ENCODE data around the gene GSG1L.

- TF ChIP-seq CTCF (optimal IDR thresholded peaks at IDR 0.05 in 1 of 3, IDR thresholded peaks at IDR 0.05 in 1 of 3, conservative IDR thresholded peaks at IDR 0.05 in 1 of 3; ENCODE audit: extremely low read depth in 1 of 3, insufficient read depth in 2 of 3, low read length in 3 of 3) (no peak), EZH2 (IDR thresholded peaks at IDR 0.05; ENCODE audit: low read length) (no peak)
These were observed 25.1 kb downstream of the GSG1L start for GRCh38 chr16:28038409-28038808.

All from keratinocyte (primary cell).